ENCODE data around the gene SV2C.
"Not testable (repeated sequence)": the region's sequence is repeated elsewhere in the genome, so short reads cannot be mapped to it uniquely, and the experiment has no call there.

The SV2C gene

GRCh38 chr5:76298852-76299251, 215.7 kb downstream of the SV2C start:
- no peak for DNase-seq (ENCODE audit: low read depth)

- no peak for DNase-seq (ENCODE audit: low read depth)
These were observed 216.4 kb downstream of the SV2C start for GRCh38 chr5:76299592-76299991.

GRCh38 chr5:76301932-76302331, 218.7 kb downstream of the SV2C start:
- DNase-seq (ENCODE audit: low read depth): not testable (repeated sequence)

- DNase-seq (ENCODE audit: low read depth): not testable (repeated sequence)
These were observed 219.5 kb downstream of the SV2C start for GRCh38 chr5:76302661-76303060.

- DNase-seq (ENCODE audit: low read depth): no peak
These were observed 220.7 kb downstream of the SV2C start for GRCh38 chr5:76303921-76304320.

GRCh38 chr5:76305269-76305668, 222.1 kb downstream of the SV2C start:
- DNase-seq (ENCODE audit: low read depth): no peak

GRCh38 chr5:76305775-76306174, 222.6 kb downstream of the SV2C start:
- no peak for DNase-seq (ENCODE audit: low read depth)

GRCh38 chr5:76310208-76310607, 227.0 kb downstream of the SV2C start:
- no peak for DNase-seq (ENCODE audit: low read depth)

GRCh38 chr5:76312783-76313182, 229.6 kb downstream of the SV2C start:
- no peak for DNase-seq (ENCODE audit: low read depth)

- no peak for DNase-seq (ENCODE audit: low read depth)
These were observed 231.5 kb downstream of the SV2C start for GRCh38 chr5:76314643-76315042.

GRCh38 chr5:76319673-76320072, 236.5 kb downstream of the SV2C start:
- no peak for DNase-seq (ENCODE audit: low read depth)

- DNase-seq (ENCODE audit: low read depth): not testable (repeated sequence)
These were observed 240.3 kb downstream of the SV2C start for GRCh38 chr5:76323494-76323893.

- no peak for DNase-seq (ENCODE audit: low read depth)
These were observed 242.1 kb downstream of the SV2C start for GRCh38 chr5:76325326-76325725.

- DNase-seq (ENCODE audit: low read depth): no peak
These were observed 242.8 kb downstream of the SV2C start for GRCh38 chr5:76325876-76326491.

- DNase-seq (ENCODE audit: low read depth): no peak
These were observed 243.6 kb downstream of the SV2C start for GRCh38 chr5:76326577-76327302.

GRCh38 chr5:76329346-76329745, 246.2 kb downstream of the SV2C start:
- no peak for DNase-seq (ENCODE audit: low read depth)

- DNase-seq (ENCODE audit: low read depth): no peak
These were observed 247.9 kb downstream of the SV2C start for GRCh38 chr5:76331126-76331525.

GRCh38 chr5:76332102-76332501, 248.9 kb downstream of the SV2C start:
- no peak for DNase-seq (ENCODE audit: low read depth)

- DNase-seq (ENCODE audit: low read depth): no peak
These were observed 249.5 kb downstream of the SV2C start for GRCh38 chr5:76332611-76333205.

GRCh38 chr5:76333571-76333970, 250.4 kb downstream of the SV2C start:
- DNase-seq (ENCODE audit: low read depth): no peak

GRCh38 chr5:76334574-76334973, 251.4 kb downstream of the SV2C start:
- no peak for DNase-seq (ENCODE audit: low read depth)

- not testable (repeated sequence) for DNase-seq (ENCODE audit: low read depth)
These were observed 252.3 kb downstream of the SV2C start for GRCh38 chr5:76335451-76335850.

- DNase-seq (ENCODE audit: low read depth): not testable (repeated sequence)
These were observed 253.1 kb downstream of the SV2C start for GRCh38 chr5:76336253-76336809.
